Measurements from ENCODE around the gene GATAD2A.

Gene GATAD2A

GRCh38 chr19:19527674-19528625 lies 122.5 kb downstream of the GATAD2A start:
- peaks cover 28% of the 10 kb centered on the region for H3K79me2 ChIP-seq (ENCODE audit: low read length)
- peaks cover 15% of the 10 kb centered on the region for H3K36me3 ChIP-seq (replicated peaks; ENCODE audit: low read depth, low read length)
- no peak overlapping the region for H3K4me2 ChIP-seq (ENCODE audit: low read length)
- no peak for TF ChIP-seq CTCF (IDR thresholded peaks at IDR 0.05; ENCODE audit: low read depth, low read length)
- TF ChIP-seq EZH2phosphoT487 (IDR thresholded peaks at IDR 0.05; ENCODE audit: low read depth), result no peak
- no peak overlapping the region for H3K27ac ChIP-seq (ENCODE audit: low read length)
- no peaks in the 10 kb centered on the region for H3K9me3 ChIP-seq (ENCODE audit: insufficient read depth, low read length)
- no peaks in the 10 kb centered on the region for H3K27me3 ChIP-seq (ENCODE audit: low read depth, low read length)
- H3K9ac ChIP-seq (ENCODE audit: low read length), result no peak overlapping the region
- peaks cover 3% of the 10 kb centered on the region; the same call in 1 of the 2 replicates for H3K4me1 ChIP-seq (ENCODE audit: low read length)
- no peak overlapping the region for H2AFZ ChIP-seq (ENCODE audit: low read depth, low read length)
- H4K20me1 ChIP-seq (ENCODE audit: insufficient read depth, low read length), result peaks cover 3% of the 10 kb centered on the region; the same call in 1 of the 2 replicates
- no peak overlapping the region for H3K4me3 ChIP-seq (ENCODE audit: low read length)

- Histone ChIP-seq H3K27ac (ENCODE audit: low read length) (no peak within 1 kb of the TSS), H3K4me2 (ENCODE audit: low read length) (no peak within 1 kb of the TSS), H3K36me3 (replicated peaks; ENCODE audit: low read depth, low read length) (peaks cover 12% of the 10 kb centered on the region), H4K20me1 (ENCODE audit: insufficient read depth, low read length) (0 out of 2 replicates have a peak, but pooled peaks cover 3% of the 10 kb centered on the region), H3K79me2 (ENCODE audit: low read length) (peaks cover 20% of the 10 kb centered on the region), H3K4me3 (ENCODE audit: low read length) (no peak within 1 kb of the TSS), H3K9ac (ENCODE audit: low read length) (no peak within 1 kb of the TSS), H3K4me1 (ENCODE audit: low read length) (peaks cover 3% of the 10 kb centered on the region; the same call in 1 of the 2 replicates), H3K9me3 (ENCODE audit: insufficient read depth, low read length) (no peaks in the 10 kb centered on the region), H3K27me3 (ENCODE audit: low read depth, low read length) (no peaks in the 10 kb centered on the region), H2AFZ (ENCODE audit: low read depth, low read length) (no peak within 1 kb of the TSS)
- TF ChIP-seq EZH2phosphoT487 (IDR thresholded peaks at IDR 0.05; ENCODE audit: low read depth) (no peak), CTCF (IDR thresholded peaks at IDR 0.05; ENCODE audit: low read depth, low read length) (no peak)
Observed at GRCh38 chr19:19528721-19529490, 123.4 kb downstream of the GATAD2A start, which contains the start of gene YJEFN3. Gene YJEFN3 (plus strand): TSS chr19:19528911. CDS start chr19:19528933, 22 bp downstream.

GRCh38 chr19:19529783-19530422 lies 124.4 kb downstream of the GATAD2A start:
- Histone ChIP-seq H3K4me3 (ENCODE audit: low read length) (no peak overlapping the region), H2AFZ (ENCODE audit: low read depth, low read length) (no peak overlapping the region), H3K9ac (ENCODE audit: low read length) (no peak overlapping the region), H4K20me1 (ENCODE audit: insufficient read depth, low read length) (0 out of 2 replicates have a peak, but pooled peaks cover 3% of the 10 kb centered on the region), H3K4me2 (ENCODE audit: low read length) (no peak overlapping the region), H3K9me3 (ENCODE audit: insufficient read depth, low read length) (no peaks in the 10 kb centered on the region), H3K27ac (ENCODE audit: low read length) (no peak overlapping the region), H3K79me2 (ENCODE audit: low read length) (peaks cover 12% of the 10 kb centered on the region; the same call in 1 of the 2 replicates), H3K36me3 (replicated peaks; ENCODE audit: low read depth, low read length) (peaks cover 7% of the 10 kb centered on the region), H3K27me3 (ENCODE audit: low read depth, low read length) (no peaks in the 10 kb centered on the region), H3K4me1 (ENCODE audit: low read length) (peaks cover 3% of the 10 kb centered on the region; the same call in 1 of the 2 replicates)
- TF ChIP-seq EZH2phosphoT487 (IDR thresholded peaks at IDR 0.05; ENCODE audit: low read depth), result no peak
- TF ChIP-seq CTCF (IDR thresholded peaks at IDR 0.05; ENCODE audit: low read depth, low read length), result no peak
